Measurements from ENCODE around the gene ALDH7A1.

GRCh38 chr5:126511961-126512360 is 83.1 kb downstream of the ALDH7A1 start:
- TF ChIP-seq, protein P1, sequence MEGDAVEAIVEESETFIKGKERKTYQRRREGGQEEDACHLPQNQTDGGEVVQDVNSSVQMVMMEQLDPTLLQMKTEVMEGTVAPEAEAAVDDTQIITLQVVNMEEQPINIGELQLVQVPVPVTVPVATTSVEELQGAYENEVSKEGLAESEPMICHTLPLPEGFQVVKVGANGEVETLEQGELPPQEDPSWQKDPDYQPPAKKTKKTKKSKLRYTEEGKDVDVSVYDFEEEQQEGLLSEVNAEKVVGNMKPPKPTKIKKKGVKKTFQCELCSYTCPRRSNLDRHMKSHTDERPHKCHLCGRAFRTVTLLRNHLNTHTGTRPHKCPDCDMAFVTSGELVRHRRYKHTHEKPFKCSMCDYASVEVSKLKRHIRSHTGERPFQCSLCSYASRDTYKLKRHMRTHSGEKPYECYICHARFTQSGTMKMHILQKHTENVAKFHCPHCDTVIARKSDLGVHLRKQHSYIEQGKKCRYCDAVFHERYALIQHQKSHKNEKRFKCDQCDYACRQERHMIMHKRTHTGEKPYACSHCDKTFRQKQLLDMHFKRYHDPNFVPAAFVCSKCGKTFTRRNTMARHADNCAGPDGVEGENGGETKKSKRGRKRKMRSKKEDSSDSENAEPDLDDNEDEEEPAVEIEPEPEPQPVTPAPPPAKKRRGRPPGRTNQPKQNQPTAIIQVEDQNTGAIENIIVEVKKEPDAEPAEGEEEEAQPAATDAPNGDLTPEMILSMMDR (IDR thresholded peaks at IDR 0.05; ENCODE audit: low read depth, low read length, poor library complexity, severe bottlenecking): no peak
- no peak for TF ChIP-seq EZH2phosphoT487 (IDR thresholded peaks at IDR 0.05; ENCODE audit: borderline replicate concordance, low read length)
